ENCODE data around the gene EDN2.
A peak's percentile ranks its signal among the peaks of the same experiment; 100 is the strongest.

The EDN2 gene

GRCh38 chr1:41484402-41485241 lies at the start of gene EDN2:
Gene EDN2 (minus strand): TSS chr1:41484683. CDS start chr1:41484601, 82 bp downstream.
- TF ChIP-seq CTCF (IDR thresholded peaks at IDR 0.05; ENCODE audit: low read depth, low read length): peak; percentile 5
- no peak within 1 kb of the TSS for H3K4me3 ChIP-seq (replicated peaks in 1 of 2; ENCODE audit: low read depth in 2 of 2, low read length in 2 of 2)
- DNase-seq (ENCODE audit: low read depth in 2 of 2): no peak

GRCh38 chr1:41533731-41534080 lies 49.2 kb upstream of the EDN2 start:
- H3K4me3 ChIP-seq (replicated peaks in 1 of 2; ENCODE audit: low read depth in 2 of 2, low read length in 2 of 2): no peak overlapping the region
- TF ChIP-seq CTCF (IDR thresholded peaks at IDR 0.05; ENCODE audit: low read depth, low read length): no peak
- no peak for DNase-seq (ENCODE audit: low read depth in 2 of 2)

- H3K4me3 ChIP-seq (replicated peaks in 1 of 2; ENCODE audit: low read depth in 2 of 2, low read length in 2 of 2): no peak overlapping the region
- DNase-seq (ENCODE audit: low read depth in 2 of 2): no peak
Observed at GRCh38 chr1:41533016-41533730, 48.7 kb upstream of the EDN2 start.

GRCh38 chr1:41532206-41532975 lies 47.9 kb upstream of the EDN2 start:
- H3K4me3 ChIP-seq (replicated peaks in 1 of 2; ENCODE audit: low read depth in 2 of 2, low read length in 2 of 2): no peak overlapping the region
- DNase-seq (ENCODE audit: low read depth in 2 of 2): no peak
- TF ChIP-seq CTCF (IDR thresholded peaks at IDR 0.05; ENCODE audit: low read depth, low read length): no peak

More at GRCh38 chr1:41533016-41533730, 48.7 kb upstream of the EDN2 start:
- no peak for TF ChIP-seq CTCF (IDR thresholded peaks at IDR 0.05; ENCODE audit: low read depth, low read length)

GRCh38 chr1:41530411-41530810 lies 45.9 kb upstream of the EDN2 start:
- H3K4me3 ChIP-seq (replicated peaks in 1 of 2; ENCODE audit: low read depth in 2 of 2, low read length in 2 of 2): no peak overlapping the region
- no peak for DNase-seq (ENCODE audit: low read depth in 2 of 2)
- TF ChIP-seq CTCF (IDR thresholded peaks at IDR 0.05; ENCODE audit: low read depth, low read length): no peak

GRCh38 chr1:41529621-41530395 lies 45.3 kb upstream of the EDN2 start:
- TF ChIP-seq CTCF (IDR thresholded peaks at IDR 0.05; ENCODE audit: low read depth, low read length): no peak
- DNase-seq (ENCODE audit: low read depth in 2 of 2): no peak
- no peak overlapping the region for H3K4me3 ChIP-seq (replicated peaks in 1 of 2; ENCODE audit: low read depth in 2 of 2, low read length in 2 of 2)
